GM23338 (cell line): Measurements from ENCODE around the gene SUPT3H. TPM values are rescaled to one million over a fixed set of nuclear protein-coding genes. Genes with fewer than 3 reads are reported as not detected.

Source experiments
- ATAC-seq: fragments of 200-7000 bp; cut with Tn5 transposase; 3 replicates; pipeline ENCODE4 v1.9.1; 2020
- DNase-seq: peaks from one replicate; pipeline ENCODE4 v3.0.0-alpha.2; 2015; ENCODE audit warnings: low spot score
- H2AFZ ChIP-seq: fragments of 200-600 bp; sonication (generic); 2 replicates; pipeline ENCODE4 v1.8.0; 2016; ENCODE audit warnings: antibody characterized with exemption, mild to moderate bottlenecking, moderate library complexity
- H3F3A ChIP-seq: fragments of 200-600 bp; sonication (generic); replicated peaks from 2 replicates; pipeline ENCODE4 v1.8.0; 2017; ENCODE audit warnings: antibody characterized with exemption, mixed run types, low read depth
- H3K27ac ChIP-seq: fragments of 200-600 bp; sonication (generic); 2 replicates; pipeline ENCODE4 v1.6.1; 2016; ENCODE audit warnings: low read depth
- H3K27me3 ChIP-seq: fragments of 200-600 bp; sonication (generic); 2 replicates; pipeline ENCODE4 v1.8.0; 2016; ENCODE audit warnings: mild to moderate bottlenecking, mixed run types, moderate library complexity; ENCODE audit not compliant: insufficient read depth
- H3K36me3 ChIP-seq: fragments of 200-600 bp; sonication (generic); 2 replicates; pipeline ENCODE4 v1.8.0; 2016; ENCODE audit warnings: mild to moderate bottlenecking; ENCODE audit not compliant: insufficient read depth
- H3K4me1 ChIP-seq: fragments of 200-600 bp; sonication (generic); 2 replicates; pipeline ENCODE4 v1.8.0; 2016; ENCODE audit warnings: mild to moderate bottlenecking, moderate library complexity; ENCODE audit not compliant: insufficient read depth
- H3K4me2 ChIP-seq: fragments of 200-600 bp; sonication (generic); 2 replicates; pipeline ENCODE4 v1.7.1; 2017; ENCODE audit warnings: mixed run types
- H3K4me3 ChIP-seq: fragments of 200-600 bp; sonication (generic); 2 replicates; pipeline ENCODE4 v1.6.1; 2016; ENCODE audit warnings: mixed run types
- H3K79me2 ChIP-seq: fragments of 200-600 bp; sonication (generic); replicated peaks from 2 replicates; pipeline ENCODE4 v1.8.0; 2017; ENCODE audit warnings: mild to moderate bottlenecking; ENCODE audit not compliant: insufficient read depth
- H3K9me2 ChIP-seq: fragments of 200-600 bp; sonication (generic); 2 replicates; pipeline ENCODE4 v1.8.0; 2017; ENCODE audit not compliant: insufficient read depth
- H4K20me1 ChIP-seq: fragments of 200-600 bp; sonication (generic); replicated peaks from 2 replicates; pipeline ENCODE4 v1.8.0; 2017; ENCODE audit warnings: mild to moderate bottlenecking; ENCODE audit not compliant: insufficient read depth
- H3K27ac Mint-ChIP-seq: 2 replicates; pipeline ENCODE4 v1.8.0; 2020; ENCODE audit warnings: inconsistent platforms, mild to moderate bottlenecking, moderate library complexity, mixed read lengths
- H3K27me3 Mint-ChIP-seq: 3 replicates; pipeline ENCODE4 v1.8.0; 2022; ENCODE audit warnings: low read depth, mild to moderate bottlenecking, moderate library complexity, mixed read lengths, inconsistent platforms; ENCODE audit not compliant: insufficient read depth, poor library complexity
- H3K36me3 Mint-ChIP-seq: 3 replicates; pipeline ENCODE4 v1.8.0; 2021; ENCODE audit warnings: low read depth, mild to moderate bottlenecking, inconsistent platforms, moderate library complexity, mixed read lengths
- H3K4me1 Mint-ChIP-seq: 3 replicates; pipeline ENCODE4 v1.8.0; 2020; ENCODE audit warnings: mild to moderate bottlenecking, inconsistent platforms, mixed read lengths
- H3K4me3 Mint-ChIP-seq: 3 replicates; pipeline ENCODE4 v1.8.0; 2021; ENCODE audit warnings: moderate library complexity, mild to moderate bottlenecking, inconsistent platforms, mixed read lengths
- H3K9me3 Mint-ChIP-seq: 3 replicates; pipeline ENCODE4 v1.8.0; 2020; ENCODE audit warnings: moderate library complexity, mild to moderate bottlenecking, inconsistent platforms, mixed read lengths
- CREB1 ChIP-seq: fragments of 250-450 bp; sonication (Bioruptor Pico); IDR thresholded peaks from 2 replicates; pipeline ENCODE4 v1.5.0; 2020; ENCODE audit warnings: low read depth, mild to moderate bottlenecking, moderate library complexity
- EZH2 ChIP-seq: fragments of 200-600 bp; sonication (generic); IDR thresholded peaks from one replicate; pipeline ENCODE4 v1.8.0; 2017; ENCODE audit warnings: antibody characterized with exemption, mild to moderate bottlenecking, low read depth; ENCODE audit not compliant: unreplicated experiment
- EZH2phosphoT487 ChIP-seq: fragments of 200-600 bp; sonication (generic); IDR thresholded peaks from one replicate; pipeline ENCODE4 v1.8.1; 2018; ENCODE audit warnings: antibody characterized with exemption; ENCODE audit not compliant: unreplicated experiment
- JUNB ChIP-seq: IDR thresholded peaks from one replicate; pipeline ENCODE4 v1.6.1; 2016; ENCODE audit warnings: antibody characterized with exemption; ENCODE audit not compliant: unreplicated experiment
- NANOG ChIP-seq: IDR thresholded peaks from 2 replicates; pipeline ENCODE4 v1.6.1; 2016; ENCODE audit warnings: antibody characterized with exemption, borderline replicate concordance
- POLR2AphosphoS5 ChIP-seq: IDR thresholded peaks from 2 replicates; pipeline ENCODE4 v1.6.1; 2016; ENCODE audit warnings: antibody characterized with exemption, low read depth
- STAT1 ChIP-seq: IDR thresholded peaks from one replicate; pipeline ENCODE4 v1.6.1; 2016; ENCODE audit warnings: antibody characterized with exemption; ENCODE audit not compliant: unreplicated experiment
- ZNF114 ChIP-seq: fragments of 250-450 bp; sonication (Bioruptor Pico); IDR thresholded peaks from 2 replicates; pipeline ENCODE4 v1.5.0; 2020; ENCODE audit warnings: mild to moderate bottlenecking, moderate library complexity
- ZNF331 ChIP-seq: fragments of 250-450 bp; sonication (Bioruptor Pico); IDR thresholded peaks from 2 replicates; pipeline ENCODE4 v1.5.0; 2020; ENCODE audit warnings: low read depth, mild to moderate bottlenecking, moderate library complexity
- polyA plus RNA-seq: library from polyadenylated mRNA; unstranded; fragments of >200 nt; fragmentation: Nextera tagmentation; extraction: Ambion mirVana; gene quantifications from 2 replicates; pipeline ENCODE4 v1.2.1, GENCODE V29; 2016
- total RNA-seq: library from RNA; depleted of rRNA; stranded (reverse); fragments of >200 nt; shearing (Covaris generic); gene quantifications from 2 replicates; pipeline ENCODE4 v1.2.3, GENCODE V29; 2014
- TF ChIP-seq, protein P1 (sequence below): IDR thresholded peaks from 2 replicates; pipeline ENCODE4 v1.6.1; 2016; ENCODE audit warnings: antibody characterized with exemption
- TF ChIP-seq, protein P2 (sequence below): IDR thresholded peaks from one replicate; pipeline ENCODE4 v1.6.1; 2018; ENCODE audit warnings: antibody characterized with exemption; ENCODE audit not compliant: unreplicated experiment
- TF ChIP-seq, protein P3 (sequence below): fragments of 250-450 bp; sonication (Bioruptor Pico); IDR thresholded peaks from 2 replicates; pipeline ENCODE4 v1.5.0; 2020; ENCODE audit warnings: mild to moderate bottlenecking, moderate library complexity

Gene SUPT3H
- total and polyA plus RNA-seq, 2 experiments from 2014 or later: 11.4 to 30.1 TPM

DNA sequence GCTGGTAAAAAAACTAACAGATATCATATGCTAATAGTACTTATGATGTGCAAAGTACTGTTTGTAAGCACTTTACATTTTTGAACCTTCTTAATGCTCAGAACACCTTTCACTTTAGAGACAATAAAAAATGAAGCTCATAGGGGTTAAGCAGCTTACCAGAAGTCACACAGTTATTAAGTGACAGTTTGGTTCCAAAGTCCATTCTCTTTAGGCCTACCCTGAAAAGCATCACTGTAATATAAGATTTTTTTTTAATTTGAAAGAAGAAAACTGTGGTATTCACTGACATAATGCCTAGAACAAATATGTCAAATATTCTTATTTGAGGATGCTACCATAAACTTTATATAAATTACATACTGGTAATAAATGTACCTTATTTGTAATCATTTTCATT, 177.2 kb downstream of the SUPT3H start (continued):
- TF ChIP-seq, protein P1, sequence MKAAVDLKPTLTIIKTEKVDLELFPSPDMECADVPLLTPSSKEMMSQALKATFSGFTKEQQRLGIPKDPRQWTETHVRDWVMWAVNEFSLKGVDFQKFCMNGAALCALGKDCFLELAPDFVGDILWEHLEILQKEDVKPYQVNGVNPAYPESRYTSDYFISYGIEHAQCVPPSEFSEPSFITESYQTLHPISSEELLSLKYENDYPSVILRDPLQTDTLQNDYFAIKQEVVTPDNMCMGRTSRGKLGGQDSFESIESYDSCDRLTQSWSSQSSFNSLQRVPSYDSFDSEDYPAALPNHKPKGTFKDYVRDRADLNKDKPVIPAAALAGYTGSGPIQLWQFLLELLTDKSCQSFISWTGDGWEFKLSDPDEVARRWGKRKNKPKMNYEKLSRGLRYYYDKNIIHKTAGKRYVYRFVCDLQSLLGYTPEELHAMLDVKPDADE: no peak
- no peak for TF ChIP-seq EZH2
- no peak for TF ChIP-seq EZH2phosphoT487
- no peak for TF ChIP-seq ZNF114 (CRISPR knock-in tag)
- TF ChIP-seq NANOG: no peak

DNA sequence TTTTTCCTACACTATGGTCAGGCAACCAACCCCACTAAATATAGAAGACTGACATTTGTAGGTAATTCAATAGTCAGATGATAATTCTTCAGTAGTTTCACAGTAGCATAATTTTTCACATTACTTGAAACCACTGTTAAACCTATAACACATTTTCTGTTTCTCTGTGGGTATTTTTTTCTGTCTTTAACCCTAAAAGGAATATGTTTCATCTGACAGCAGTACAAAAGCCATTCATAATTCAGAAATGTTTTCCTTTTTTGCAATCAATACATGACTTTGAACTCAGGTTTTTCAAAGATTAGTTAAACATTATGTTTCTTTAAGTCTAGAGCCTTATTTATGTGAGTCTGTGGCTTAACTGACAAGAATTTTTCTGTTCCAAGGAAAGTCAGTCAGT, 178.2 kb downstream of the SUPT3H start:
- H3F3A ChIP-seq: no peaks in the 10 kb centered on the region
- DNase-seq (no peak), ATAC-seq (no peak)
- H3K4me3 ChIP-seq: no peak overlapping the region
- H3K79me2 ChIP-seq: no peaks in the 10 kb centered on the region
- H3K9me2 ChIP-seq: no peaks in the 10 kb centered on the region
- no peaks in the 10 kb centered on the region for H3K36me3 Mint-ChIP-seq
- no peak overlapping the region for H3K27ac ChIP-seq
- no peak overlapping the region for H2AFZ ChIP-seq
- H3K4me1 ChIP-seq: peaks cover 10% of the 10 kb centered on the region
- no peaks in the 10 kb centered on the region for H4K20me1 ChIP-seq
- no peaks in the 10 kb centered on the region for H3K27me3 ChIP-seq
- no peak overlapping the region for H3K4me2 ChIP-seq
- no peaks in the 10 kb centered on the region for H3K9me3 Mint-ChIP-seq
- H3K27me3 Mint-ChIP-seq: no peaks in the 10 kb centered on the region
- no peak overlapping the region for H3K4me3 Mint-ChIP-seq
- no peaks in the 10 kb centered on the region for H3K36me3 ChIP-seq
- H3K27ac Mint-ChIP-seq: no peak overlapping the region
- H3K4me1 Mint-ChIP-seq: no peaks in the 10 kb centered on the region; the same call in 2 of the 3 replicates
- TF ChIP-seq ZNF331 (CRISPR knock-in tag): no peak
- no peak for TF ChIP-seq ZNF114 (CRISPR knock-in tag)
- TF ChIP-seq, protein P2, sequence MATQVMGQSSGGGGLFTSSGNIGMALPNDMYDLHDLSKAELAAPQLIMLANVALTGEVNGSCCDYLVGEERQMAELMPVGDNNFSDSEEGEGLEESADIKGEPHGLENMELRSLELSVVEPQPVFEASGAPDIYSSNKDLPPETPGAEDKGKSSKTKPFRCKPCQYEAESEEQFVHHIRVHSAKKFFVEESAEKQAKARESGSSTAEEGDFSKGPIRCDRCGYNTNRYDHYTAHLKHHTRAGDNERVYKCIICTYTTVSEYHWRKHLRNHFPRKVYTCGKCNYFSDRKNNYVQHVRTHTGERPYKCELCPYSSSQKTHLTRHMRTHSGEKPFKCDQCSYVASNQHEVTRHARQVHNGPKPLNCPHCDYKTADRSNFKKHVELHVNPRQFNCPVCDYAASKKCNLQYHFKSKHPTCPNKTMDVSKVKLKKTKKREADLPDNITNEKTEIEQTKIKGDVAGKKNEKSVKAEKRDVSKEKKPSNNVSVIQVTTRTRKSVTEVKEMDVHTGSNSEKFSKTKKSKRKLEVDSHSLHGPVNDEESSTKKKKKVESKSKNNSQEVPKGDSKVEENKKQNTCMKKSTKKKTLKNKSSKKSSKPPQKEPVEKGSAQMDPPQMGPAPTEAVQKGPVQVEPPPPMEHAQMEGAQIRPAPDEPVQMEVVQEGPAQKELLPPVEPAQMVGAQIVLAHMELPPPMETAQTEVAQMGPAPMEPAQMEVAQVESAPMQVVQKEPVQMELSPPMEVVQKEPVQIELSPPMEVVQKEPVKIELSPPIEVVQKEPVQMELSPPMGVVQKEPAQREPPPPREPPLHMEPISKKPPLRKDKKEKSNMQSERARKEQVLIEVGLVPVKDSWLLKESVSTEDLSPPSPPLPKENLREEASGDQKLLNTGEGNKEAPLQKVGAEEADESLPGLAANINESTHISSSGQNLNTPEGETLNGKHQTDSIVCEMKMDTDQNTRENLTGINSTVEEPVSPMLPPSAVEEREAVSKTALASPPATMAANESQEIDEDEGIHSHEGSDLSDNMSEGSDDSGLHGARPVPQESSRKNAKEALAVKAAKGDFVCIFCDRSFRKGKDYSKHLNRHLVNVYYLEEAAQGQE: no peak
- TF ChIP-seq, protein P1: no peak
- TF ChIP-seq NANOG: no peak
- TF ChIP-seq STAT1: no peak
- TF ChIP-seq POLR2AphosphoS5: no peak
- TF ChIP-seq EZH2: no peak
- TF ChIP-seq JUNB: no peak
- no peak for TF ChIP-seq EZH2phosphoT487
- no peak for TF ChIP-seq CREB1 (CRISPR knock-in tag)
- TF ChIP-seq, protein P3, sequence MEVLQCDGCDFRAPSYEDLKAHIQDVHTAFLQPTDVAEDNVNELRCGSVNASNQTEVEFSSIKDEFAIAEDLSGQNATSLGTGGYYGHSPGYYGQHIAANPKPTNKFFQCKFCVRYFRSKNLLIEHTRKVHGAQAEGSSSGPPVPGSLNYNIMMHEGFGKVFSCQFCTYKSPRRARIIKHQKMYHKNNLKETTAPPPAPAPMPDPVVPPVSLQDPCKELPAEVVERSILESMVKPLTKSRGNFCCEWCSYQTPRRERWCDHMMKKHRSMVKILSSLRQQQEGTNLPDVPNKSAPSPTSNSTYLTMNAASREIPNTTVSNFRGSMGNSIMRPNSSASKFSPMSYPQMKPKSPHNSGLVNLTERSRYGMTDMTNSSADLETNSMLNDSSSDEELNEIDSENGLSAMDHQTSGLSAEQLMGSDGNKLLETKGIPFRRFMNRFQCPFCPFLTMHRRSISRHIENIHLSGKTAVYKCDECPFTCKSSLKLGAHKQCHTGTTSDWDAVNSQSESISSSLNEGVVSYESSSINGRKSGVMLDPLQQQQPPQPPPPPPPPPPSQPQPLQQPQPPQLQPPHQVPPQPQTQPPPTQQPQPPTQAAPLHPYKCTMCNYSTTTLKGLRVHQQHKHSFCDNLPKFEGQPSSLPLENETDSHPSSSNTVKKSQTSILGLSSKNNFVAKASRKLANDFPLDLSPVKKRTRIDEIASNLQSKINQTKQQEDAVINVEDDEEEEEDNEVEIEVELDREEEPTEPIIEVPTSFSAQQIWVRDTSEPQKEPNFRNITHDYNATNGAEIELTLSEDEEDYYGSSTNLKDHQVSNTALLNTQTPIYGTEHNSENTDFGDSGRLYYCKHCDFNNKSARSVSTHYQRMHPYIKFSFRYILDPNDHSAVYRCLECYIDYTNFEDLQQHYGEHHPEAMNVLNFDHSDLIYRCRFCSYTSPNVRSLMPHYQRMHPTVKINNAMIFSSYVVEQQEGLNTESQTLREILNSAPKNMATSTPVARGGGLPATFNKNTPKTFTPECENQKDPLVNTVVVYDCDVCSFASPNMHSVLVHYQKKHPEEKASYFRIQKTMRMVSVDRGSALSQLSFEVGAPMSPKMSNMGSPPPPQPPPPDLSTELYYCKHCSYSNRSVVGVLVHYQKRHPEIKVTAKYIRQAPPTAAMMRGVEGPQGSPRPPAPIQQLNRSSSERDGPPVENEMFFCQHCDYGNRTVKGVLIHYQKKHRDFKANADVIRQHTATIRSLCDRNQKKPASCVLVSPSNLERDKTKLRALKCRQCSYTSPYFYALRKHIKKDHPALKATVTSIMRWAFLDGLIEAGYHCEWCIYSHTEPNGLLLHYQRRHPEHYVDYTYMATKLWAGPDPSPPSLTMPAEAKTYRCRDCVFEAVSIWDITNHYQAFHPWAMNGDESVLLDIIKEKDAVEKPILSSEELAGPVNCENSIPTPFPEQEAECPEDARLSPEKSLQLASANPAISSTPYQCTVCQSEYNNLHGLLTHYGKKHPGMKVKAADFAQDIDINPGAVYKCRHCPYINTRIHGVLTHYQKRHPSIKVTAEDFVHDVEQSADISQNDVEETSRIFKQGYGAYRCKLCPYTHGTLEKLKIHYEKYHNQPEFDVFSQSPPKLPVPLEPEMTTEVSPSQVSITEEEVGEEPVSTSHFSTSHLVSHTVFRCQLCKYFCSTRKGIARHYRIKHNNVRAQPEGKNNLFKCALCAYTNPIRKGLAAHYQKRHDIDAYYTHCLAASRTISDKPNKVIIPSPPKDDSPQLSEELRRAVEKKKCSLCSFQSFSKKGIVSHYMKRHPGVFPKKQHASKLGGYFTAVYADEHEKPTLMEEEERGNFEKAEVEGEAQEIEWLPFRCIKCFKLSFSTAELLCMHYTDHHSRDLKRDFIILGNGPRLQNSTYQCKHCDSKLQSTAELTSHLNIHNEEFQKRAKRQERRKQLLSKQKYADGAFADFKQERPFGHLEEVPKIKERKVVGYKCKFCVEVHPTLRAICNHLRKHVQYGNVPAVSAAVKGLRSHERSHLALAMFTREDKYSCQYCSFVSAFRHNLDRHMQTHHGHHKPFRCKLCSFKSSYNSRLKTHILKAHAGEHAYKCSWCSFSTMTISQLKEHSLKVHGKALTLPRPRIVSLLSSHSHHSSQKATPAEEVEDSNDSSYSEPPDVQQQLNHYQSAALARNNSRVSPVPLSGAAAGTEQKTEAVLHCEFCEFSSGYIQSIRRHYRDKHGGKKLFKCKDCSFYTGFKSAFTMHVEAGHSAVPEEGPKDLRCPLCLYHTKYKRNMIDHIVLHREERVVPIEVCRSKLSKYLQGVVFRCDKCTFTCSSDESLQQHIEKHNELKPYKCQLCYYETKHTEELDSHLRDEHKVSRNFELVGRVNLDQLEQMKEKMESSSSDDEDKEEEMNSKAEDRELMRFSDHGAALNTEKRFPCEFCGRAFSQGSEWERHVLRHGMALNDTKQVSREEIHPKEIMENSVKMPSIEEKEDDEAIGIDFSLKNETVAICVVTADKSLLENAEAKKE: no peak
